ENCODE measurements around the gene CFAP46.
"Not testable (repeated sequence)": the region's sequence is repeated elsewhere in the genome, so short reads cannot be mapped to it uniquely, and the experiment has no call there.

CFAP46 gene

GRCh38 chr10:132944510-132944909, 2.1 kb upstream of the CFAP46 start:
- DNase-seq (ENCODE audit: low spot score): no peak

DNA sequence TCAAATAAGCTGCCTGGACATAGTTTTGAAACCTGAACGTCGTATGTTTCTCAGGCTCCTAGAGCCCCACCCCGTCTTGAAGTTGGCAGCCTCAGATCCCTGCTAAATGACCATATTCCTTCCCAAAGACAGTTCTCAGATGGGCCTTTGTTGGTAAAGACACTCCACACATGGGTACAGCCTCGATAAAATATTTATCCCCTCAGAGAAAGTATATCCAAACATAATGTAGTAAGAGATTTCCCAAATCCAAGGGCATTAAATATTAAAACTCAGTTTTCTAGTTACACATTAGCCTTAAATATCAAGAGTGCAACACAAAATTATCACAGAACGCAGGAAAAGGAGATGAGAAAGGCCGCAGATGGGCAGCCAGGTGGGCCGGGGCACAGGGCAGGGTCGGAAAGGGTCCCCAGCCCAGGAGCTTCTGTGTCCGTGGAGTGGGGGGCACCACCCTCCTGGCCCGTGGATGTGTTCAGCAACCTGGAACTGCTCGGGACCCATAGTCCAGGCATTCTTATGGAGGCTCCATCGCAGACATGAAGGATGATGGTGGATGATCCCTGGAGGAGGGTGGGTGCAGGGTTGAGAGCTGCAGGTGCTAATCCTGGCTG, 1.5 kb upstream of the CFAP46 start:
- no peak for DNase-seq (ENCODE audit: low spot score)

DNA sequence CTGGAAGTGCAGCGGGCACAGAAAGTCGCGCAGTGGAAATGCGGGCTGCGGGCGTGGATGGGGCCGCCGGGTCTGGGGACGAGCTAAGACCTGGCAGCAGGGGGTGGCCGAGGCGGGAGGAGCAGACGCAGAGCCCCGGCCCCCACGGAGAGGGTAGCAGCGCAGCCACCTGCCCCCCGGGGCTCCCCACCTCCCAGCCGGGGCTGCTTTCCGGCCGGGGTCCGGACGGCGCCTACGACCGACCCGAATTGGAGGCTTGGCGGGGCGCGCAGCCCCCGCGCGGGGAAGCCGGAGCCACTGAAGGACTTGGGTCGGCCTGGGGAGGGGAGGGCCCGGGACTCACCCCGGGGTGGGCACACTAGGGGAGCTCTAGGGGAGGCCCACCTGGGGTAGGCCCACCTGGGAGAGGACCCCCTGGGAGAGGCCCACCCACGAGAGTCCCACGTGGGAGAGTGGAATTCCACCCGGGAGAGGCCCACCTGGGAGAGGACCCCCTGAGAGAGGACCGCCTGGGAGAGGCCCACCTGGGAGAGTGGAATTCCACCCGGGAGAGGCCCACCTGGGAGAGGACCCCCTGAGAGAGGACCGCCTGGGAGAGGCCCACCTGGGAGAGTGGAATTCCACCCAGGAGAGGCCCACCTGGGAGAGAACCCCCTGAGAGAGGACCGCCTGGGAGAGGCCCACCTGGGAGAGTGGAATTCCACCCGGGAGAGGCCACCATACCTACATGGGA, 854 bp upstream of the CFAP46 start:
- DNase-seq (ENCODE audit: low spot score): no peak

- DNase-seq (ENCODE audit: low spot score): no peak
Measured at GRCh38 chr10:132941640-132942051, 724 bp downstream of the CFAP46 start.

DNA sequence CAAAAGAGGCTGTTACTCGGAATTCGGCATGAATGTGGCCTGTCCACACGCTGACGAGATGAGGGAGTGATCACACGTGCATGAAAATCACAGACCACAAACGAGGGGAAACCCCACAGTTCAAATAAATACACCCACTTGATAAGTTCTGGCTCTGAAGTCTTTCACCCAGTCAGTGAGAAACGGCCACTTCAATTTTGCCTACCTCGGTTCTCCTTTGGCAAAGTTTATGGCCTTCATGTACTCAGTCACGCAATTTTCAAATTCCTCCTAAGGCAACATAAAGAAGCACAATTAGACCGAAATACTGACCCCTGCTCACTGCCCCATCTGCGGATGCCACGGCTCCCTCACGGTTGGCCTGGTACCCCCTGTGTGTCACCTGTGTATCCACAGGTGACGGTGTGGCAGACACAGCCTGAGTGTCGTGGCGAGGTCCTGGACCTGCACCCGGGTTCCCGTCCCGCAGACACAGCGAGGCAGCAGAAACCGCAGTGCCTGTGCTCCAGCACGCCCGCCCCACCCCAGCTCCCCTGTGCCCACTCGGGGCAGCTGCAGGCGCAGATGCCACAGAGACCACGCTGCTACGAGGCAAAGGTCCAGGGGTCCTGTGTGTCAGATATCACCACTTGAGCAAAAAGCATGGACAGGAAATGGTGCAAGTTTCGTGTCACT, 1.4 kb downstream of the CFAP46 start:
- no peak for DNase-seq (ENCODE audit: low spot score)

- DNase-seq (ENCODE audit: low spot score): no peak
Measured at GRCh38 chr10:132939957-132940790, 2.2 kb downstream of the CFAP46 start.

DNA sequence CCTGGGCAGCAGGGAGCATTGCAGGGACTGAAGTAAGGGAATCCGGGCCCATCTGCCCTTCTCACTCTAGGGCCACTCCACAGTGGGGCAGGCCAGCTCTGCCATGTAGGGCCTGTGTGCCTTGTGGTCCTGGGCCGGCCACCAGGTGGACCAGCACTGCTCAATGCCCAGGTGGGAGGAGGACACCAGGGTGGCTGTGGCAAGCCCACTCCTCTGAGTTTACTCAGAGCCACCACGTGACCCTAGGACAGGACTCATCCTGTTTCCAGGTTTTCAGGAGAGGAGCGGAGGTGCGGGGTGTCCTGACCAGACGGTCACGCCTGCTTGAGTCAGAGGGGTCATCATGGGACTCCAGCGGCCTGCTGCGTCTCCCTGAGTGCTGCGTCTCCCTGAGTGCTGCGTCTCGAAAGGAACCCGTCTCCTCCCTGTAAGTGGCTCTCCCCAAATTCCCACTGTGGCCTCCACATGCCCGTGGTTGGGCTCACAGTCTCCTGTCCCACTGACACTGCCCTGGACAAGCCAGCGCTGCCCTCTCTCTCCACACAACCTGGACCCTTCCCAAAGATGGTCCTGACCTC, 2.9 kb downstream of the CFAP46 start:
- no peak for DNase-seq (ENCODE audit: low spot score)

DNA sequence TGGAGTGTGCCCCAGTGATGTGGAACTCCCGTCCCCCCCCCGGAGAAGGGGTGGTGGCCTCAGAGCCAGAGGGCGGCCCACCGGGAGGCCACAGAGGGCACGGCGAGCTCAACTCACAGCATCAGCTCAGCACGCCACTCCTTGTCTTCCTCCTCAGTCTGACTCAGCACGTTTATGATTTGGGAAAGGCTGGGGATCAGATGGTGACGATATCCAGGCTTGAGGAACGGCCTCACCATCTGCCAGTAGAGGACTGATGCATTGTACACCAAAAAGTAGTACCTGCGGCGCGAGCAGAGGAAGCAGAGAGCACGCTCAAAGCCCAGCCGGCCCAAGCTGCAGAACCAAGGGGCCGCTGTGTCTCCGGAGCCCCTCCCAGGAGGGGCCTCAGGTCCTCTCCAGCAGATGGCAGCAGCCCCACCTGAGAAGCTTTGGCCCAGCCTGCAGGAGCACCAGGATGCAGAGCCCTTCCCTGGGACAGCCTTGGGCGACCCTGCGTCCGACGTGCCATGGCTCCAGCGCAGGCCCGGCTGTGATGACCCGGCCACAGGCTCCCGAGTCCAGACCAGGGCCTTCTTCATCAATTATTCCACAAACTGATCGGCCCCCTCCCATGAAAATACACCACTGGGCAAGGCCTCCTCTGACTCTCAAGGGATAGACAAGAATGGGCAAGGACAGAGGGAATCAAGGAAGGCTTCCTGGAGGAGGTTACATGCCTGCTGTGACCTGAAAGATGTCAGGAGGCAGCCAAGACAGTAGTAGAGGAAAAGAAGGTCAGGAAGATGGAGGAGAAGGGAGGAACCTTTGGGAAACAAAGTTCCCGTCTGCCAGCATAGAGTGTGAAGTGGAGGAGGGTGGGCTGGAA, 3.7 kb downstream of the CFAP46 start:
- DNase-seq (ENCODE audit: low spot score): no peak

DNA sequence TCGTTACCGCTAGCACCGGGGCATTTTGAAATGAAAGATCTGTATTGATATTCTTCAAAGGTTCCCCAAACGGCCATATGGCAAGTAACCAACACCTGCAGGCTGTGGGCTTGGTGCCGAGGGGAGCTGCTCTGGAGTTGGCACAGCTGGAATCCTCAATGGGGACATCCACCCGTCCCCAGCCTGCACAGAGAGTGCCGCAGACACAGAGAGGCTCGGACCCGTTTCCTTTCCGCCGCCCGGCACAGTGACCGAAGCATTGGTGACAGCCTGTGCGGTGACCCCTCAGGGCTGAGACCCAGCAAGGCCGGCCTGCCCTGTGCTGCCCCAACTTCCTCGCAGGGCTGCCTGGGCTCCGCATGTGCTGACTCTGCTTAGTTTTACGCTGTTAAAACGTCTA, 4.5 kb downstream of the CFAP46 start:
- DNase-seq (ENCODE audit: low spot score): no peak

- no peak for DNase-seq (ENCODE audit: low spot score)
Measured at GRCh38 chr10:132934953-132935352, 7.4 kb downstream of the CFAP46 start.

- no peak for DNase-seq (ENCODE audit: low spot score)
Measured at GRCh38 chr10:132933308-132934042, 8.9 kb downstream of the CFAP46 start.

DNA sequence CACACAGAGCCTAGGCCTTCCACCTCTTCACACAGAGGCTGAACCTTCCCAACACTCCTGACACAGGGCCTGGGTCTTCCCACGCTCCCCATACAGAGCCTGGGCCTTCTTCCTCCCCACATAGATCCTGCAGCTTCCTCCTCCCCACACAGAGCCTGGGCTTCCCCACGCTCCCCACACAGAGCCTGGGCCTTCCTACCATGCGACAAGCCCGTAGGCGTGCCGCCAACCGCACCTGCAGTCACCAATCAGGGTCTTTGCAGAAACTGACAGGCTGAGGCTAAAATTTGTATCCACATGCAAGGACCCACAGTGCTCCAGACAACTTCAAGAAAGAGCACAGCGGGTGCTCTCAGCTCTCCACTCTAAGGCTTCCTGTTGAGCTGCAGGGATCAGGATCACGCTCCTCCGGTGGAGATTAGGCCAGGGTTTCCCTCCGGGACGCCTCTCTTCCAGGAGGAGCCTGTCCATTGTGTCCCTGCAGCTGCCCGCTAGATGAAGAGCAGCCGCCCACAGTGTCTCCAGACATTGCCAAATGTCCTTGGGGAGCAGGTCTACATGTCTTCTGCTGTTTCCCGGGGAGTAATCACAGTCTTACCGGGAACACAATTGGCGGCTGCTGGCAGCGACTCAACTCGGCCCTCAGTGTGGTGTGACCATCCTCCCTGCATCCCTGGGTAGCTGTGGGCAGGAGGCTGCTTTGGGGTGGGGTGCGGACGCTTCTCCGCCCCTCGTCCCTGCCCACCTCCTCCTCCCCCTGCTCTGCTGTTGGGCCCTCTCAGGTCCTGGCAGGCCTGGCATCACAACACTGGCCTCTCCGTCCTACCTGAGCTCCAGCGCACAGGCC, 9.7 kb downstream of the CFAP46 start:
- no peak for DNase-seq (ENCODE audit: low spot score)

GRCh38 chr10:132931258-132932250, 10.8 kb downstream of the CFAP46 start:
- not testable (repeated sequence) for DNase-seq (ENCODE audit: low spot score)

DNA sequence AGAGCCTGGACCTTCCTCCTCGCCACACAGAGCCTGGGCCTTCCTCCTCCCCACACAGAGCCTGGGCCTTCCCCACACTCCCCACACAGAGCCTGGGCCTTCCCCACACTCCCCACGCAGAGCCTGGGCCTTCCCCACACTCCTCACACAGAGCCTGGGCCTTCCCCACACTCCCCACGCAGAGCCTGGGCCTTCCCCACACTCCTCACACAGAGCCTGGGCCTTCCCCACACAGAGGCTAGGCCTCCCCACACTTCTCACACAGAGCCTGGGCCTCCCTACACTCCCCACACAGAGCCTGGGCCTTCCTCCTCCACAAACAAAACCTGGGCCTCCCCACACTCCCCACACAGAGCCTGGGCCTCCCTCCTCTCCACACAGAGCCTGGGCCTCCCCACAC, 11.7 kb downstream of the CFAP46 start:
- not testable (repeated sequence) for DNase-seq (ENCODE audit: low spot score)

DNA sequence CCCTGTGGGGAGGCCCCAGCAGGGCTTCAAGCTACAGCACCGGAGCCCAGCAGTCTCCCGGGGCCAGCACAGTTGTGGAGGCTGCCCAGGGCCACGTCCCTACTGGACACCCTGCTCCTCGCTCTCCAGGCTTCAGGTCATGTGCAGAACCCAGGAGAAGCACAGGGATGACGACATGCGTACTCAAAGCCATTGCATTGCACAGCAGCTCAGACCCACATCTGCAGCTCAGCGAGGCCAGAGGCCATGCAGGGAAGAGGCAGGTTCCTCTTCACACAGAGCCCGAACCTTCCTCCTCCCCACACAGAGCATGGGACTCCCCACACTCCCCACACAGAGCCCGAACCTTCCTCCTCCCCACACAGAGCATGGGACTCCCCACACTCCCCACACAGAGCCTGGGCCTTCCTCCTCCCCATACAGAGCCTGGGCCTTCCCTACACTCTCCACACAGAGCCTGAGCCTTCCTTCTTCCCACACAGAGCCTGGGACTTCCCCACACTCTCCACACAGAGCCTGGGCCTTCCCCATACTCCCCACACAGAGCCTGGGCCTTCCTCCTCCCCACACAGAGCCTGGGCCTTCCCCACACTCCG, 12.3 kb downstream of the CFAP46 start:
- no peak for DNase-seq (ENCODE audit: low spot score)

DNA sequence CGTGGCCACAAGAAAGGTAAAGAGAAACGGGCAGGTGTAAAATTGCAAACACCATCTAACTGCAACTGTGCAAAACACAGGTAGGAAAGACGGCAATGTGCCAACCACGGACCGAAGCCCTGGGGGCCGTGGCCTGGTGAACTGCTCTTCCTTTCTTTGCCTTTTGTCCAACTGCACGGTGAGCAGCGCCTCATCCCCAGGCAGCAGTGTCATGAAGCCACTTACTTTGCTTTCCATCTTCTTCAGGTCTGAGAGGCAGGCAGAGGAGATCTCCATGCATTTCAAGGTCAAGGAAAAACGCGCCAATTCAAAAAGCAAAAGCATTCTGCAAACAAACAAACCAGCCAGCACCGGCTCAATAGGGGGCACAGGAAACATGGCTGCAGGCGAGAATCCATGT, 12.9 kb downstream of the CFAP46 start:
- DNase-seq (ENCODE audit: low spot score): no peak

DNA sequence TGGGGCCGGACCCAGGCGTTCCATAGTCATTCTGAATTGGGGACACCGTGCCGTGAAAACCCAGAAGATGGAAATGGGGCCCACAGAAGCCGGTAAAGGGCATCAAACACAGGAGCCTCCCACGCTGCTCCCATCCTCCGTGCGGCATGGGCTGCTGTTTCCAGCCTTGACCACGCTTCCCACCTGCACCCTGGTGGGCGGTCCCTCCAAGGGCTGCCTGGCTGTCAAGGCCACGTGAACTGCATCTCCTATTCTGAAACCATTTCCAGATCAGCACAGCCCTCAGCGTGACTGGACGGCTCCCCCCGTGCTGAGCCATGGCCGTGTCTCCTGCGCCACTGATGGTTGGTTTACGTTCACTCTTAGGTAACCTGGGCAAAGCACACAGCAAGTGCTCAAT, 14.1 kb downstream of the CFAP46 start:
- DNase-seq (ENCODE audit: low spot score): no peak

DNA sequence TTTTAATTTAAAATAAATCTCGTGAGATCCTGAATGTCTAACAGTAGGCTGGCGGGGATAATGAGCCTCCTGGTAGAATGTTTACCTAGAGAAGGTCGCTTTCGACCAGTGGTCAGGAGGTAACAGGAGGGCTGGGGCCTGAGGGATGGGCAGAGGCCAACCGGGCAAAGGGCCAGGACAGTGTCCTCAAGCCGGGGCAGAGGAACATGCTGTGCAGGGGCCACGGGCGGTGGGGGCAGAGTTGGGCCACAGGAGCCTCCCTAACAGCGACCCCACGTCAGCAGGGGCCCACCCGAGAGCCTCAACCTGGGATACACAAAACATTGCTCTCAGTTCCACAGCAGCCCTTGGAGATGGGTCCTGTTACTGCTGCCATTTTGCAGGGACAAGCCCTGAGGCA, 14.5 kb downstream of the CFAP46 start:
- DNase-seq (ENCODE audit: low spot score): no peak

Measured in hematopoietic multipotent progenitor cell treated with erythropoietin and hydrocortisone succinate and interleukin-3 and kit ligand, for 15 days (in vitro differentiated cells).